ENCODE results near the gene DCANP1.

Gene DCANP1

DNA sequence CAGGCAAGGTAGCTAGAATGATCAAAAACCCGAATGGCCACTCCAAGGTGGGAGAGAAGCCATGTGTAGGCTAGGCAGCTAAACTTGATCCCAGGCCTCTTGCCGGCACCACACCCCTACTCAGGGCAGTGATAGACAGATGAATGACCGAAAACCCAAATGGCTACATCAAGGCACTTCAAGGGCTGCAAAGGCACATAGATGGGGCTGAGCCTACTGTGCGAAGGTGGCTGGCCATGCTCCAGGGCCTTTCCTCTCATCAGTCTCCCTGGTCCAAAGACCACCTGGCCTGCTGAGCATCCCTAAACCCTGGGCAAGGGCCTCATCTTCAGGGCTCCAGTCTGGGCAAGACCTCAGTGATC, 8.7 kb upstream of the DCANP1 start:
- DNase-seq = no peak

- no peak for DNase-seq
Observed at GRCh38 chr5:135454946-135455345, 7.8 kb upstream of the DCANP1 start.

- DNase-seq = no peak
Observed at GRCh38 chr5:135453613-135454012, 6.5 kb upstream of the DCANP1 start.

DNA sequence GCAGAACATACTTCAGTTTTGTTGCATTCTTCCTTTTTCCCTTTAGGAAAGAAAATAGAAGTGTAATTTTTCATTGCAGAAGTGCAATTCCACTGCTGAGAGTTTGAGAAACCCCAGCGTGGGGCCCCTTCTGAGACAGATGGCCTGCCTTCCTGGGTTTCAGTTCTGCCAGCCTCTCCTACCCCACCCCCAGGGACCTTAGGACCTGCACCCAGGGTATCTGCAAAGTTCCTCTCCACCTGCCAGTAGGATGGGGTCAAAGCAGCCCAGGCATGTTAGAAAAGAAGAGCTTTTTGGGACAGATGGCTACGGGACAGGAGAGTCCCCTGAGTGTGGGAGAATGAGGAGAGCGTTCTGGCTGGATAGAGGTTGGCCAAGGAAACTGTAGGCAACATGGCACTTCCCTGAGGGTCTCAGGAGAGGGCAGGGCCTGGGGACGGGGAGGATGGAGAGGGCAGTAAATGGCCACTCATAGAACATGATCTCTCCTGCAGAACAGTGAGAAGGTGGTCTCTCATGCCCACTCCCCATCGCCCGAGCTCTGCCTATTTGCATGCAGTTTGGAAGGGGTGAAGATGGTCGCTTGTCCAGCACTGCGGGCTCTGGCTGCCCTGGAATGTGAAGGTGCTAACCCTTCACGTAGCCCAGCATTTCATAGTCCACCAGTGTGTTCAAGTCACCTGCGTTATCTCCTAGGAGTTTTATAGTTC, 5.3 kb upstream of the DCANP1 start, which contains the start of gene TIFAB:
TIFAB (minus strand) TSS at position 31 of the 710 bp plus-strand sequence. CDS start 2,412 bp downstream, outside the sequence.
- DNase-seq = no peak

GRCh38 chr5:135451581-135452320, 4.6 kb upstream of the DCANP1 start:
- DNase-seq = no peak

DNA sequence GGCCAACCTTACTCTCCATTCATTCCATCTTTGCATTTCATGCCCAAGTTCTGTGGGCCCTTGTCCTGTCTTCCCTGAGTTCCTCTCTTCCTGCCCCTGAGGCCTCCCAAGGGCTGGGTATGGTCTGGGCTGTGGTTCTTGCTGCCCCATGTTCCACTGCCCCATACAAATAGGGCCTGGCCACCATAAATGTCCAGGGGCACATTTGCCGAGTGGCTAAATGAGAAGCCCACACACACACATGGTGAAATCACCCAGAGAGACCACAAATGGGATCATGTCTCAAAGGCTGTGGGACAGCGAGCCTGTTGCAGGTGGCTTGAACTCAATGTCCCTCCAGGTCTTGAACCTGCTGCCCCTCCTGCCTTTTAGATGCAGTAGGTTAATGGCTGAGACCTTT, 3.8 kb upstream of the DCANP1 start:
- no peak for DNase-seq

DNA sequence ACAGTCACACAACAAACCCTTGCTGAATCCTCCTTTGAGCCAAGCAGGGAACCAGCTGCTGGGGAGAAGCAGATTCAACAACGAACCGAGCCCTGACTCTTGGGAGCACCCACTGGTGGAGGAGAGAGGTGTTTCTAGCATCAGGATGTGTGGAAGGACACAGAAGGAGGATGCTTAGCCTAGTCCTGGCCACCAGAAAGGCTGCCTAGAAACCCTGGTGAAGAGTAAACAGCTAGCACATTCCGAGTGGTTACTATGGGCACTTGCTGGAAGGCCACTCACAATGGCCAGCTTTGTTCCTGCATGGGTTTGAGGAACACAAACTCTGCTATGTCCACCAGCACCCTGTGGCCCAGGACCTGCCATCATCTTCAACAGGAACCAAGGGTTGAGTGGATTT, 3.2 kb upstream of the DCANP1 start:
- no peak for DNase-seq

DNA sequence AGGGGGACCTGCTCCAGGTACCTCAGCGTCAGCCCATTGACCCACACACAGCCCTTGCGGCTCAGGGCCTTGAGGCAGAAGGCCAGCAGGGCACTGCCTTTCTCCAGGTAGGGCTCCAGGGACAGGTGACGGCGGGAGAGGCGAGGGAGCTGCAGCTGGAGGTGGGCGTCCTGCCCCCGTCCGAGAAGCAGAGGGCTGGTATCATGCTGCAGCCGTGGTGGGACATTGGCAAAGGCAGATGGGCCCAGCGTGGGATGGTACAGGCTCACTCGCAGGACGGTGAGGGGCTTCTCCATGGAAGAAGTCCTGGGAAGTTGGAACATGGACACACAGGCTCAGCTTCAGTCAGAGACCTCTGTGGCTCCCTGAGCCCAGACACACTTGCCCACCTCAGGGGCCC, 2.5 kb upstream of the DCANP1 start:
- no peak for DNase-seq

- DNase-seq = no peak
Observed at GRCh38 chr5:135448791-135449507, 1.8 kb upstream of the DCANP1 start.

DNA sequence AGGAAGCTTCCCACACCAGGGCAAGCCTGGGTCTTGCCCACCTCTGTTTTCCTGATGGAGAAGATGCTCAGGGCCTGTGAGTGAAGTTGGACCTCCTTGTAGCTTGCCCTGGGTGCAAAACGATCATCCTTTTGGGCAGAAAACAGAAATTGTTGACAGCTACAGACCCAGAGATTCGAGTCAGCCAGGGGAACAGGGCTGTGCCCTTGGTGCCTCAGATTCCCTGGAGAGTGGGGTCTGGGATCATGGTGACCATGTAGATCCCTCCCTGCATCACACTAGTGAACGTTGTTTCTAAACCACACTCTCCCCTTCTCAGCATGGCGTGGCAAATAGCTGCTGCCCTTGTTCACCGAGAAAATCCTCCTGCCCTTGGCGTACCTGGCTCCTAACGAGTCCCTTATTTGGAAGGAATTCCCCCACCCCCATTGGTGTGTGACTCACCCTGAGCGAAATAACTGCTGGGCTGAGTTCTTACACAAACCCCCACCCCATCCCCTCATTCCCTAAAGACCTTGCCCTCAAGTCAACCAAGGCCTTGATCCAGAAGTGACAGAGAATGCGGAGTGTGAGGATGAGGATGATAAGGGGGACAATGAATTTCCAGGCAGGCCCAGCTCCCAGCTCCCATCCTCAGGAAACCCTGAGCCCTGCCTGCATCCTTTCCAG, 1.1 kb upstream of the DCANP1 start:
- no peak for DNase-seq

GRCh38 chr5:135446615-135447014, 533 bp downstream of the DCANP1 start:
- DNase-seq = no peak

- no peak for DNase-seq
Observed at GRCh38 chr5:135446206-135446605, 942 bp downstream of the DCANP1 start.

- DNase-seq = no peak
Observed at GRCh38 chr5:135445306-135445985, 1.7 kb downstream of the DCANP1 start.

- no peak for DNase-seq
Observed at GRCh38 chr5:135444881-135445280, 2.3 kb downstream of the DCANP1 start.

- no peak for DNase-seq
Observed at GRCh38 chr5:135444360-135444759, 2.8 kb downstream of the DCANP1 start.

DNA sequence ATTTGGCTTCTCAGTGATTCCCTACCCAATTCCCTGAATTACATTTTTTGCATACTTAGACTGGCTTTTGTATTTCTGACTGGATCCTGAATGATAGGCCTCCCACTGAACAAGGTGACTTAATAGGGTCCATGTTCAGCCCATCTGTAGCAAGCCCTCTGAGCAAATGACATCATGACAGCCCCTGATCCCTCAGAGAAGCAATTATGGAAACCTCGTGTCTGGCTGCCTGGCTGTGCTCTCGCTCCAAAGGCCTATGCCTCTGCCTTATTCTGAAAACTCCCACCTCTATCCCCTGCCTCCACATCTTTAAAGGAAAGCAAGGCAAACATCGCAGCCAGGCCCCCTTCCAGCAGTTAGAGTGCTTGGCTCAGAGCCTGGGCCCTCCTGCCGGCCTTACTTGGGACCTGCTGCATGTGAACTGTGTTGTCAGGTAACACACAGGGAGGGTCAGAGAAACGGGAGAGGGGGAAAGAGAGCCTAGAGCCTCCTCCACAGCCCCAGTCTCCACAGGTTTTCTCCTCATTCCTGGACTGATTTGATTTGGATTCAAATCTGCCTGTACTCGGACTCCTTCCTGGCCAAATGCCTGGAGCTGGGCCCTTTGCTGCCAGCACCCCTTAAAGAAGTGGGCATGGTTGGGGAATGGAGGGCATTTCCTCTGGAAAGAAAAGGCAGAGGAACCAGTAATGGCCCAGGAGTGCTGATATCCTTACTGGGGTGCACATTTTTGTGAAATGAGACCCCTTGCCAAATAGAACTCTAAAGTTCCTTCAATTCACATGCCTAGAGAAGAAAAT, 3.8 kb downstream of the DCANP1 start:
- DNase-seq = no peak

DNA sequence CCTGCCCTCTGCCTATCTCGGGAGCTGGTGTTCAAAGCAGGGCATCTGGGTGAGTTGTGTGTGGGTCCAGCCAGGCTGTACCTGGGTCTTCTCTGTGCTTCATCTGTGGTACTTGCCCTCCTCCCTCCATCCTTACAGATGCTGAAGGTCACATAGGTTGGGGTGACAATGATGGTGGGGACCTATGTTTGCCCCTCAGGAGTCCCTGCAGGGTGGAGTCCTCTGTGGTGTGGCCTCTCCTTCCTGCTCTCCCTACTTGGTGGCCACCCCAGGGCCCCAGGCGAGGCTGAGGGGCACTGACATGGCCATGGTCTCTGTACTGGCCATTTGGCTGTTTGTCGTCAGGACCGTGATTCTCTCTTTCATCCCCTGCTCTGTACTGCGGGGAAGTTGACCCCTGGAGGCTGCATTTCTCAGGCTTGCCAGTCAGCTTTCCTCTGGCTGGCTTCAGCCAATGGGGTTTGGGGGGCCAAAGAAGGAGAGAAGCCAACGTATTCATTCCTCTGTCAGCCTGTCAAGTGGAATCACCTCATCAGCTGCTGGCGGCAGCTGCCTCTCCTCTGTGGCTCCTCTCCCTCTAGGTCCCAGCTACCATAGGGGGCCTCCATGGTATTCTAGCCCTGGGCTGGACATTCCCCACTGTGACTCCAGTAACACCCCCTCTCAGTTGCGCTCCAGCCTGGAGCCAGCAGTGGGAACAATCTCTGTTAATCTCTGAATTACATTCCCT, 4.6 kb downstream of the DCANP1 start:
- DNase-seq = no peak

GRCh38 chr5:135441919-135442318, 5.2 kb downstream of the DCANP1 start:
- no peak for DNase-seq

- DNase-seq = no peak
Observed at GRCh38 chr5:135441350-135441831, 5.8 kb downstream of the DCANP1 start.

DNA sequence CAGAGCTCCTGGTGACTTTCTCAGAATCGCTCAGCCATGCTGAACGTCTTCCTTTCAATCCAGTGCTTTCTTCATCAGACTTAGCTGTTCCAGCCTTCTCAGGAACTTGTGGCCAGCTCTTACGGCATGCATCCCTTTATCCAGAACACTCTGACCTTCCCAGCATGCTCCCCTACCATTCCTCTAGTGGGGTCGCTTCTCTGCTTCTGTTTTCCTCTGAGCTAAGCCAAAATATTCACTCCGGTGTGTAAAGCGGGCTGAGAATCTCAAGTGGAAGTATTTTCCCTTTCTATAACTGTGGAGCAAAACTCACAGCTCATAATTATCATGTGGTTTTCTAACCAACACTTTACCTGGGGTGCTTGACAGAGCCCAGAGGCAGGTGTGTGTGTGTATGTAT, 6.2 kb downstream of the DCANP1 start:
- DNase-seq = no peak

All from NCI-H1930 (cell line).